ENCODE data around the gene RXRB. TPM values are rescaled to one million over a fixed set of nuclear protein-coding genes. Genes with fewer than 3 reads are reported as not detected.

RXRB gene
- total and polyA plus RNA-seq, 8 donors: 2.9 to 50.4 (median 16.6) TPM

DNA sequence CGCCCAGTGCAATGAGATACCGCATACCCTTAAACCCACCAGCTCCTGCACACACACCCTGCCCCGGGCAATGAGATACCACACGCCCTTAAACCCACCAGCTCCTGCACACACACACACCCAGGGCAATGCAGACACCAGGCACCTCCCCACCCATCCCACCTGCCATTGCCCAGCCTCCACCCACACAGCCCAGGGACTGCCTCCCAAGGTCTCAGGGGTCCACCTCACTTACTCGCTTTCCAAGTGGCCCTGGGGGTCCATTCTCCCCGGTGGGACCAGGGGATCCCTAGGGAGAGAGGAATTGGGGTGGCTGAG lies 32.2 kb downstream of the RXRB start:
- no peaks in the 10 kb centered on the region for H3K36me3 ChIP-seq
- intact Hi-C loops (cut with DNase I; ENCODE audit: low total_unique reads): no loop called here
- no peaks in the 10 kb centered on the region for H3K4me1 ChIP-seq
- no peak for TF ChIP-seq POLR2A (IDR thresholded peaks at IDR 0.05)
- TF ChIP-seq EP300 (IDR thresholded peaks at IDR 0.05): no peak
- TF ChIP-seq POLR2AphosphoS5 (IDR thresholded peaks at IDR 0.05): no peak
- TF ChIP-seq CTCF (IDR thresholded peaks at IDR 0.05): no peak
- WGBS, 5 donors: 61 to 83% (median 75%) methylated on average over 6 of the region's 6 CpGs
- H3K27ac ChIP-seq: no peak overlapping the region
- H3K9me3 ChIP-seq: no peaks in the 10 kb centered on the region
- H3K27me3 ChIP-seq: peaks cover 0 to 14% (median 6%) of the 10 kb centered on the region in 3 donors
- H3K4me3 ChIP-seq: no peak overlapping the region
- DNase-seq: no peak

DNA sequence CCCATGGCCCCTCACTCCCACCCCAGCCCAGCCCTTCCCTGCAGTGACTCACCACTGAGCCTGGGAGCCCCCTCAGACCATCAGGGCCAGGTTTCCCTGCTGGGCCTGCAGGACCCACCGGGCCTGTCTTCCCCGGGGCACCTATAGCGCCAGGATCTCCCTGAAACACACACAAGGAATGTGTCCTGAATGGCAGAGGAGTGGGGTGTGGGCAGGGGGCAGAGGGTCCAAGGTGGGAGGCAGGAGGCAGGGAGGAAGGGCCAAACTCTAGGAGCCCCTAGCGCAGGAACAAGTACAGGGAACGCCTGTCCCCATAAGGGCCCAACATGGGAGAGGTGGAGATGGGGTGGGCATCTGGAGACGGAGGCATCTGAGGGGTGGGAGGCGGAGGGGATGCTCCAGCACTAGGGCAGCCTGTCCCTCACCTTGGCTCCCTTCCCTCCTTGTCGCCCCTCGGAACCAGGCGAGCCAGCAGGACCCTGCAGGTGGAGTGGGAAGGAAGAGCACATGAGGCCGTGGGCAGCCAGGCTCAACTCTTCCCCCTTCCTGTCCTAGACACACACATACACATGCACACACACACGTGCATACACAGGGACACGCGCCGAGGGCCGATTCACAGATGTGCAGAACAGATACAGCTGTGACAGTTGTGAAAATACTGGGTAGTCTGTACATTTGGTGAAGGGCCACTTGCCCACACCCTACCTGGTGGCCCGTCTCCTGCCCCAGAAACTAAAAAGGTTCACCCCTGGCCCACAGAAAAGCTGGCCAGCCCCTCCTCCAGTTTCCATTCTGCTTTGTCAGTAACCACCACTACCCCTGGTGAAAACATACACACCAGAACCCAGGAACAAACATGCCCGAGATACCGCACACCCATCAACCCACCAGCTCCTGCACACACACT lies 32.8 kb downstream of the RXRB start:
- Histone ChIP-seq H3K27ac (no peak overlapping the region), H3K9me3 (no peaks in the 10 kb centered on the region), H3K4me1 (no peaks in the 10 kb centered on the region), H3K27me3 (peaks cover 0 to 12% (median 3%) of the 10 kb centered on the region in 3 donors), H3K4me3 (no peak overlapping the region), H3K36me3 (no peaks in the 10 kb centered on the region)
- WGBS, 5 donors: 84 to 92% (median 86%) methylated on average over 14 to 19 of the region's 19 CpGs
- no peak for DNase-seq
- intact Hi-C loops (cut with DNase I; ENCODE audit: low total_unique reads): no loop called here
- TF ChIP-seq POLR2A (IDR thresholded peaks at IDR 0.05) (no peak), CTCF (IDR thresholded peaks at IDR 0.05) (no peak), POLR2AphosphoS5 (IDR thresholded peaks at IDR 0.05) (no peak), EP300 (IDR thresholded peaks at IDR 0.05) (no peak)

DNA sequence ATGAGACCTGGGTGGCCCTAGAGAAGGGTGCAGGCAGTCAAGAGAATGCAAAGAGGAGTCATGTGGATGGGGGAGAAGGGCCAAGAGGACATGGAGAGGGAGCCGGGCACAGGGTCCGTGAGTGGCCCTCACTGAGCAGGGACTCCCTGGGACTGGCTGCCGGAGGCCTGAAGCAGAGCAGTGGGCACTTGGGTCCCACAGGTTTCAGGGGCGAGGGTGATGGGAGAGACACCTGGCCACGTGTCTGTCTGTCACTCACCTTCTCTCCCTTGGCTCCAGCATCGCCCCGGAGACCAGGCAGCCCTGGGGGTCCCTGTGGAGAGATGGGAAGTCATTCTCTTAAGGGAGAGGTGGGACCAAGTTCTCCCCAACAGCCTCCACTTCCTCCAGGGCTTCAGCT lies 33.7 kb downstream of the RXRB start:
- no peaks in the 10 kb centered on the region for H3K36me3 ChIP-seq
- H3K27me3 ChIP-seq: peaks cover 0 to 6% (median 0%) of the 10 kb centered on the region in 3 donors
- peaks cover 2 to 6% (median 5%) of the 10 kb centered on the region in 4 donors for H3K4me1 ChIP-seq
- intact Hi-C loops (cut with DNase I; ENCODE audit: low total_unique reads): no loop called here
- WGBS, 5 donors: 78 to 90% (median 84%) methylated on average over 3 to 7 of the region's 7 CpGs
- no peak overlapping the region for H3K4me3 ChIP-seq
- H3K27ac ChIP-seq: no peak overlapping the region
- no peak for TF ChIP-seq EP300 (IDR thresholded peaks at IDR 0.05)
- TF ChIP-seq CTCF (IDR thresholded peaks at IDR 0.05): no peak
- no peak for TF ChIP-seq POLR2A (IDR thresholded peaks at IDR 0.05)
- TF ChIP-seq POLR2AphosphoS5 (IDR thresholded peaks at IDR 0.05): no peak
- no peak for DNase-seq
- no peaks in the 10 kb centered on the region for H3K9me3 ChIP-seq

DNA sequence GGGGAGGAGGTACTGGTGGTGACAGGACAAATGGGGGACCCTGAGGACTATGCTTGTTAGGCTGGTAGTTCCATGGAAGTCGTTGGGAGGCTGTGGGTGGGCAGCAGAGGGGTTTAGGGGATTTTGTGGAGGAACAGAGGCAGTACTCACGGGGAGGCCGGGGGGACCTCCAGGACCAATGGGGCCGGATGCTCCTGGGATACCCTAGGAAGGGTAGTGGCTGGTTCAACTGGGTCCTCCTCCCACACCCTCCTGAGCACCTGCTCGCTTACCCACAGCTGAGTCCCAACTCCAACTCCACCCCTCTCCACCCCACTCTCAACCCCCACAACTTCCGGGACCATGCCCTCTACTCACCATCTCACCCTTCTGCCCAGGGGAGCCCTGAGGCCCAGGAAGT lies 34.1 kb downstream of the RXRB start:
- H3K9me3 ChIP-seq: no peaks in the 10 kb centered on the region
- no peak overlapping the region for H3K27ac ChIP-seq
- WGBS, 5 donors: 71 to 92% (median 85%) methylated on average over 3 to 6 of the region's 6 CpGs
- peaks cover 0 to 6% (median 0%) of the 10 kb centered on the region in 3 donors for H3K27me3 ChIP-seq
- TF ChIP-seq POLR2AphosphoS5 (IDR thresholded peaks at IDR 0.05): no peak
- TF ChIP-seq CTCF (IDR thresholded peaks at IDR 0.05): no peak
- no peak for TF ChIP-seq POLR2A (IDR thresholded peaks at IDR 0.05)
- no peak for TF ChIP-seq EP300 (IDR thresholded peaks at IDR 0.05)
- no peak overlapping the region for H3K4me3 ChIP-seq
- no peak for DNase-seq
- no peaks in the 10 kb centered on the region for H3K36me3 ChIP-seq
- peaks cover 7 to 10% (median 9%) of the 10 kb centered on the region in 4 donors for H3K4me1 ChIP-seq
- intact Hi-C loops (cut with DNase I; ENCODE audit: low total_unique reads): no loop called here
